ENCODE results near the gene ERLIN1. TPM values are rescaled to one million over a fixed set of nuclear protein-coding genes. Genes with fewer than 3 reads are reported as not detected.

Gene ERLIN1
- total RNA-seq, 6 experiments from 2014 or later, result 56.9 to 83.1 (median 74.2) TPM

DNA sequence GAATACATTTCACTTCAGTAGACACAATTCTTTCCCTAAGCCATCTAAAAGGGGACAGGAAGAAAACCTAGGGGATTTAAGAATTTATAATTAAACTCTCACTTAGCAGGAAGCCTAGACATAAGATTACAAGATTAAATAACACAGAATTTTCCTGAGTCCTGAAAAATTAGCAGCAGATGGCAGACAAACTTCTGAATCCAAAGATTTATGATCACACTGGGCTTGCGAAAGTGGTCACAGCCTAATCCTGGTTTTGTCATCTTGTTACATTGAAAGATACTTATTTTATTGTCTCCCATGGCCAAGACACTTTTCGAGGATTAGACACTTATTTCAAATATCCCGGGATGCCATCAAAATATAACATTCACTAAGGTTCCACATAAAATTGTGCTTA, 2.9 kb downstream of the ERLIN1 start:
- no peaks in the 10 kb centered on the region for H3K9me3 Mint-ChIP-seq
- TF ChIP-seq, protein P1, sequence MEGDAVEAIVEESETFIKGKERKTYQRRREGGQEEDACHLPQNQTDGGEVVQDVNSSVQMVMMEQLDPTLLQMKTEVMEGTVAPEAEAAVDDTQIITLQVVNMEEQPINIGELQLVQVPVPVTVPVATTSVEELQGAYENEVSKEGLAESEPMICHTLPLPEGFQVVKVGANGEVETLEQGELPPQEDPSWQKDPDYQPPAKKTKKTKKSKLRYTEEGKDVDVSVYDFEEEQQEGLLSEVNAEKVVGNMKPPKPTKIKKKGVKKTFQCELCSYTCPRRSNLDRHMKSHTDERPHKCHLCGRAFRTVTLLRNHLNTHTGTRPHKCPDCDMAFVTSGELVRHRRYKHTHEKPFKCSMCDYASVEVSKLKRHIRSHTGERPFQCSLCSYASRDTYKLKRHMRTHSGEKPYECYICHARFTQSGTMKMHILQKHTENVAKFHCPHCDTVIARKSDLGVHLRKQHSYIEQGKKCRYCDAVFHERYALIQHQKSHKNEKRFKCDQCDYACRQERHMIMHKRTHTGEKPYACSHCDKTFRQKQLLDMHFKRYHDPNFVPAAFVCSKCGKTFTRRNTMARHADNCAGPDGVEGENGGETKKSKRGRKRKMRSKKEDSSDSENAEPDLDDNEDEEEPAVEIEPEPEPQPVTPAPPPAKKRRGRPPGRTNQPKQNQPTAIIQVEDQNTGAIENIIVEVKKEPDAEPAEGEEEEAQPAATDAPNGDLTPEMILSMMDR (IDR thresholded peaks at IDR 0.05), result no peak
- H3K4me1 Mint-ChIP-seq (ENCODE audit: low read depth), result peaks cover 56% of the 10 kb centered on the region
- H3K36me3 Mint-ChIP-seq (ENCODE audit: low read depth), result peaks cover 28% of the 10 kb centered on the region; the same call in 1 of the 2 replicates
- no peak for DNase-seq
- H3K27me3 Mint-ChIP-seq (ENCODE audit: insufficient read depth), result peaks cover 6% of the 10 kb centered on the region; the same call in 1 of the 2 replicates
- H3K27ac Mint-ChIP-seq, result no peak overlapping the region
- H3K4me3 Mint-ChIP-seq, result no peak overlapping the region

DNA sequence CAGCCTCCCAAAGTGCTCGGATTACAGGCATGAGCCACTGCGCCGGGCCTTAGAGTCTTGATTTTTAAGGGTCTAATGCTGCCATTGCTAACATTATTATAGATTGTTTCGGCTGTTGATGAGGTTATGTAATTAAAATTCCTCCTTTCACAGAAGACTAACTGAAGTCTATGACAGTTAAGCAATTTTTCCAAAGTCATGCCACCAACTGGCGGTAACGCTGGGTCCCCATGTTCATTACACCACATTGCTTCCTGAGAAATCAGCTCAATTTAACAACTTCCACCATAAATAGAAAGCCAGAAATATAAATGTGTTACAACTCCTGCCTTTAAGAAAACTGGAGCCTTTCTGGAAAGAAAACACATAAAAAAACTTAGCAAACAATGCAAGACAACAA, 3.5 kb downstream of the ERLIN1 start:
- Mint-ChIP-seq H3K27ac (no peak overlapping the region), H3K4me1 (ENCODE audit: low read depth) (peaks cover 50% of the 10 kb centered on the region)

DNA sequence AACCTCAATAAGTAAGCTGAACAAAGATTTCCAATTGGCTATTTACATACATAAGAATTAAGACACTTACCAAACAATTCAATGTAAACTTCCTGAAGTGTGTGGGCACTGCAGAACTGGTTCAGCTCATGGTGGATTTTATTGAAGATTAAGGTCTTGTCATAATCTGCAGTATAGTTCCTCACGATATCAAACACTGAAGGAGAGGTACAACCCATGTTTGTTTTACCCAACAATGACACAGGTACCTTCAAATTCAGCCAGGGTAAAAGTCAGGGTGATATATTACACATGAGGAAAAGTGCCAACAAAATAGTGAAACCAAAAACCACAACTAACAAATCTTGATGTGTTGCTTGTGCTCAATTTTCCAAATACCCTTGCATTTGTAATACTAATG, 10.0 kb downstream of the ERLIN1 start:
- peaks cover 15% of the 10 kb centered on the region for H3K4me1 Mint-ChIP-seq (ENCODE audit: low read depth)
- no peak for DNase-seq
- TF ChIP-seq, protein P1 (IDR thresholded peaks at IDR 0.05), result no peak
- no peaks in the 10 kb centered on the region for H3K27me3 Mint-ChIP-seq (ENCODE audit: insufficient read depth)
- no peak overlapping the region for H3K4me3 Mint-ChIP-seq
- no peaks in the 10 kb centered on the region for H3K9me3 Mint-ChIP-seq
- peaks cover 45% of the 10 kb centered on the region for H3K36me3 Mint-ChIP-seq (ENCODE audit: low read depth)
- H3K27ac Mint-ChIP-seq, result no peak overlapping the region

More for the DNA sequence above, 3.5 kb downstream of the ERLIN1 start:
- Mint-ChIP-seq H3K27me3 (ENCODE audit: insufficient read depth) (peaks cover 6% of the 10 kb centered on the region; the same call in 1 of the 2 replicates), H3K4me3 (no peak overlapping the region), H3K36me3 (ENCODE audit: low read depth) (peaks cover 35% of the 10 kb centered on the region; the same call in 1 of the 2 replicates), H3K9me3 (no peaks in the 10 kb centered on the region)
- TF ChIP-seq, protein P1 (IDR thresholded peaks at IDR 0.05), result no peak
- no peak for DNase-seq

DNA sequence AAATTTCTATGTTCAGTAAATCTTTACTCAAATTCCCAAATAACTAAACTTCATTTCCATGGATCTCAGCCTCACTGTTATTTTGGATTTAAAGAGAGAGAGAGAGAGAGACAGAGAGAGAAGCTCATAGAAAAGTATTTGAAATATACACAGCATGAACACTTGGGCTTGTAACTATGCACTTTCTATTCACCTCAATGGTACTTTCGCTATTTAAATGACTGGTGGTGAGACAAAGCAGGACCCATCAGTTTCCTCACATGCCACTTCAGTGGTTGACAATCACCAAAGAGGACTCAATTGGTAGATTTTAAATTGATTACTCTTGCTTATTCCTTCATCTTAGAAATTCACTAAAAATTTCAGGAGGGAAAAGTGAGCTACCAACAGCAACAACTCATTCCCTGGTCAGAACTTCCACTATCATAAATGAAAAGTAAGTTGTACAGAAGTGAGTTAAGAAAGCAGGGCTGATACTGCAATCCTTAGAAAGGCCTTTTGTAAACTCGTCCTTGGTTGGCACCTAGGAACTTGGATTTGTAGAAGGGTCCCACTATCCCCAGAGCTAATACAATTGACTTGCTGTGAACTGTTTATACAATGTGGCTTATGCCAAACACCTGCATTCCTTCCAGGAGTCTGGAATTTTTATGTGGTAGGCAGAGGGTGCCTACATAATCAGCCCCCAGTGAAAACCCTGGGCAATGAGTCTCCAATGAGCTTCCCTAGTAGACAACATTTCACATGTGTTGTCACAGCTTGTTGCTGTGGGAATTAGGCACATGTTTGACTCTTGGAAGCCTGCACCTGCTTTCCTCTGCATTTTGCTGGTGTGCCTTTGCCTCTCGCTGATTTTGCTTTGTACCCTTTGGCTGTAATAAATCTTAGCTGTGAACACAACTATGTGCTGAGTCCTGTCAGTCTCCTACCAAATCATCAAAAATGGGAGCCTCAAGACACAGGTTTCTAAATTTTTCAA, 10.8 kb downstream of the ERLIN1 start:
- peaks cover 47% of the 10 kb centered on the region for H3K36me3 Mint-ChIP-seq (ENCODE audit: low read depth)
- no peak overlapping the region for H3K27ac Mint-ChIP-seq
- TF ChIP-seq, protein P1 (IDR thresholded peaks at IDR 0.05), result no peak
- H3K9me3 Mint-ChIP-seq, result no peaks in the 10 kb centered on the region
- DNase-seq, result no peak
- no peak overlapping the region for H3K4me3 Mint-ChIP-seq
- no peaks in the 10 kb centered on the region for H3K27me3 Mint-ChIP-seq (ENCODE audit: insufficient read depth)
- H3K4me1 Mint-ChIP-seq (ENCODE audit: low read depth), result peaks cover 15% of the 10 kb centered on the region

DNA sequence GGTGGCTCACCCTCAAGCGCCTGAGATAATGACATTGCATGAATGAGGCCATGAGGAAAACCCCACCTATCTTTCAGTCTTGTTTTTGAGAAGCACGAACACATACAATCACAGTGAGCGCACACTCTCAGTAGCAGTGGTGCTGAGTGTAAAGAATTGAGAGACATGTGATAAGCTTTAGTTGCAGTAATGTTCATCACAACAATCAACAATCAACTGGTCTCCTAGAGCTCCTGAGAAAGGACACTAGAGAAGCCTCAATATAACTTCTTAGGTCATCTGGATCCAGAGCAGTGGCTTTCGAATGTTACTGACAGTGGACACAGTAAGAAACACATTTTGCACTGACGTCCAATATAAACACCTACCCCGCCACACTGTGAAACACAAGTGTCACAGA, 12.8 kb downstream of the ERLIN1 start:
- DNase-seq, result no peak
- peaks cover 42% of the 10 kb centered on the region for H3K36me3 Mint-ChIP-seq (ENCODE audit: low read depth)
- H3K27ac Mint-ChIP-seq, result no peak overlapping the region
- H3K27me3 Mint-ChIP-seq (ENCODE audit: insufficient read depth), result no peaks in the 10 kb centered on the region
- no peaks in the 10 kb centered on the region for H3K9me3 Mint-ChIP-seq
- H3K4me1 Mint-ChIP-seq (ENCODE audit: low read depth), result peaks cover 6% of the 10 kb centered on the region
- H3K4me3 Mint-ChIP-seq, result no peak overlapping the region
- TF ChIP-seq, protein P1 (IDR thresholded peaks at IDR 0.05), result no peak

Data from HFFc6 (cell line).